GM12878 (cell line): Measurements from ENCODE around the gene YBX3. TPM values are rescaled to one million over a fixed set of nuclear protein-coding genes. Genes with fewer than 3 reads are reported as not detected.
"Not testable (repeated sequence)": the region's sequence is repeated elsewhere in the genome, so short reads cannot be mapped to it uniquely, and the experiment has no call there.

ENCODE experiments used
- ATAC-seq: fragments of 200-7000 bp; cut with Tn5 transposase; 3 replicates; pipeline ENCODE4 v1.9.1; 2020; ENCODE audit warnings: mild to moderate bottlenecking, moderate library complexity
- BruUV-seq: library from RNA; stranded (reverse); fragments of 400-500 nt; replicated peaks from 2 replicates; lab custom pipeline; 2021; lab: Mats Ljungman, UMichigan
- CTCF ChIA-PET: fragments of 300-600 bp; sonication (Branson Sonifier 250); formaldehyde crosslinking; extraction: SDS; loops from one replicate; lab custom pipeline; 2021; ENCODE audit warnings: inconsistent platforms; lab: Yijun Ruan, JAX
- POLR2A ChIA-PET: fragments of 350-600 bp; formaldehyde crosslinking; extraction: SDS; loops from one replicate; lab custom pipeline; 2021; ENCODE audit warnings: inconsistent platforms; lab: Charles Lee
- RAD21 ChIA-PET: fragments of 300-600 bp; sonication (Branson Sonifier 250); formaldehyde crosslinking; loops from one replicate; lab custom pipeline; 2023; ENCODE audit warnings: antibody characterized with exemption; ENCODE audit not compliant: unreplicated experiment; lab: Charles Lee
- SMC1A ChIA-PET: fragments of 300-600 bp; sonication (Branson Sonifier 250); formaldehyde crosslinking; loops from one replicate; lab custom pipeline; 2023; ENCODE audit not compliant: unreplicated experiment, uncharacterized antibody; lab: Charles Lee
- DNase-seq: peaks from one replicate; pipeline ENCODE4 v3.0.0-alpha.2; 2011; ENCODE audit warnings: low read depth, low spot score
- FAIRE-seq: peaks from 3 replicates; lab custom pipeline; 2011; peaks lifted over from hg19 to GRCh38; lab: Jason Lieb, UNC
- H2AFZ ChIP-seq: 2 replicates; pipeline ENCODE4 v1.6.0; 2011; ENCODE audit warnings: low read depth, low read length, control low read depth; ENCODE audit not compliant: control insufficient read depth
- H3K27ac ChIP-seq: 2 replicates; pipeline ENCODE4 v1.5.1; 2011; ENCODE audit warnings: control low read depth; ENCODE audit not compliant: control insufficient read depth, insufficient read depth
- H3K27me3 ChIP-seq, 2 experiments: replicated peaks in 1 of 2; 2 replicates each; pipeline versions ENCODE4 v1.6.0 to v1.6.1; 2011; ENCODE audit warnings: low read length in 1 of 2; ENCODE audit not compliant: control insufficient read depth in 2 of 2, insufficient read depth in 2 of 2
- H3K36me3 ChIP-seq, 2 experiments: 2 replicates each; pipeline ENCODE4 v1.5.1; 2011; ENCODE audit warnings: low read length in 1 of 2; ENCODE audit not compliant: control insufficient read depth in 2 of 2, insufficient read depth in 2 of 2
- H3K4me1 ChIP-seq: 2 replicates; pipeline ENCODE4 v1.6.1; 2011; ENCODE audit warnings: mild to moderate bottlenecking, low read length, moderate library complexity, mixed read lengths; ENCODE audit not compliant: control insufficient read depth, insufficient read depth
- H3K4me2 ChIP-seq: 2 replicates; pipeline ENCODE4 v1.6.0; 2011; ENCODE audit warnings: control low read depth; ENCODE audit not compliant: control insufficient read depth, insufficient read depth
- H3K4me3 ChIP-seq: fragments of 200-600 bp; sonication (generic); 2 replicates; pipeline ENCODE4 v1.5.1; 2016
- H3K79me2 ChIP-seq: 2 replicates; pipeline ENCODE4 v1.6.0; 2011; ENCODE audit warnings: low read length; ENCODE audit not compliant: control insufficient read depth, insufficient read depth
- H3K9ac ChIP-seq: 2 replicates; pipeline ENCODE4 v1.8.0; 2011; ENCODE audit warnings: low read length, control low read depth, mixed read lengths; ENCODE audit not compliant: control insufficient read depth, insufficient read depth
- H3K9me3 ChIP-seq: replicated peaks from 3 replicates; pipeline ENCODE4 v1.5.1; 2011; ENCODE audit warnings: mild to moderate bottlenecking, low read length; ENCODE audit not compliant: control insufficient read depth, insufficient read depth
- H4K20me1 ChIP-seq: 2 replicates; pipeline ENCODE4 v1.6.0; 2011; ENCODE audit not compliant: control insufficient read depth, insufficient read depth
- CREM ChIP-seq: IDR thresholded peaks from 2 replicates; pipeline ENCODE4 v1.6.1; 2014; ENCODE audit warnings: antibody characterized with exemption, low read depth
- IRF4 ChIP-seq: IDR thresholded peaks from 2 replicates; pipeline ENCODE4 v1.6.1; 2011; ENCODE audit warnings: low read depth, low read length
- RAD21 ChIP-seq: IDR thresholded peaks from 2 replicates; pipeline ENCODE4 v1.6.1; 2011; ENCODE audit warnings: mild to moderate bottlenecking, low read depth, low read length, moderate library complexity; ENCODE audit not compliant: insufficient read depth
- WRNIP1 ChIP-seq: IDR thresholded peaks from 2 replicates; pipeline ENCODE4 v1.6.1; 2011; ENCODE audit warnings: low read depth, low read length, improper control_type of control experiment, borderline replicate concordance
- ZNF24 ChIP-seq: fragments of 450-650 bp; IDR thresholded peaks from 2 replicates; pipeline ENCODE4 v1.6.1; 2017; ENCODE audit warnings: antibody characterized with exemption, mild to moderate bottlenecking
- WGBS: methylation state at CpG from one replicate; pipeline ENCODE4 v1.1.6; 2016; ENCODE audit warnings: low lambda C conversion rate; ENCODE audit not compliant: insufficient replicate concordance, insufficient coverage; ENCODE audit errors: missing lambda C conversion rate; 5-methylcytosine and 5-hydroxymethylcytosine counted together
- in situ Hi-C: fragments of 300-500 bp; cut with MboI; formaldehyde crosslinking; loops from 9 replicates; pipeline ENCODE4 v1.14.3; 2018; ENCODE audit warnings: mixed read lengths
- intact Hi-C: fragments of 100-400 bp; cut with micrococcal nuclease; formaldehyde crosslinking; loops from one replicate; pipeline ENCODE4 v1.14.2; 2022; ENCODE audit not compliant: unreplicated experiment
- polyA plus RNA-seq, 11 experiments: library from polyadenylated mRNA; depleted of rRNA in 4 of 11; unstranded in 6 of 11; stranded (reverse) in 5 of 11; fragments of >200 nt; fragmentation: Nextera tagmentation in 4 of 11; fragmentation: Illumina TruSeq in 1 of 11; extraction: Ambion mirVana in 4 of 11; extraction: Trizol in 1 of 11; gene quantifications; 1 replicate in 1 of 11; 2 replicates in 10 of 11; pipeline versions ENCODE4 v1.2.1 to v1.2.3, GENCODE V29; 2011 to 2016; ENCODE audit warnings: inconsistent platforms in 2 of 11, missing spikeins in 2 of 11, low read depth in 1 of 11
- total RNA-seq, 4 experiments: library from RNA; depleted of rRNA in 3 of 4; stranded (reverse); fragments of >200 nt in 3 of 4; fragmentation: Illumina TruSeq in 1 of 4; extraction: Trizol in 1 of 4; gene quantifications; 2 replicates each; pipeline versions ENCODE4 v1.2.1 to v1.2.3, GENCODE V29; 2013 to 2021
- TF ChIP-seq, protein P1 (sequence below): fragments of 450-650 bp; IDR thresholded peaks from 2 replicates; pipeline ENCODE4 v1.6.1; 2018; ENCODE audit warnings: mild to moderate bottlenecking, low read depth, moderate library complexity; ENCODE audit not compliant: partially characterized antibody
- TF ChIP-seq, protein P2 (sequence below): IDR thresholded peaks from 2 replicates; pipeline ENCODE4 v1.6.1; 2012; ENCODE audit warnings: low read depth, low read length, improper control_type of control experiment

YBX3 gene
- total and polyA plus RNA-seq, 10 of the 15 experiments (the other 5 are each of a cell fraction or from before 2014, with no cell fraction given): 25.9 to 221 (median 111) TPM

DNA sequence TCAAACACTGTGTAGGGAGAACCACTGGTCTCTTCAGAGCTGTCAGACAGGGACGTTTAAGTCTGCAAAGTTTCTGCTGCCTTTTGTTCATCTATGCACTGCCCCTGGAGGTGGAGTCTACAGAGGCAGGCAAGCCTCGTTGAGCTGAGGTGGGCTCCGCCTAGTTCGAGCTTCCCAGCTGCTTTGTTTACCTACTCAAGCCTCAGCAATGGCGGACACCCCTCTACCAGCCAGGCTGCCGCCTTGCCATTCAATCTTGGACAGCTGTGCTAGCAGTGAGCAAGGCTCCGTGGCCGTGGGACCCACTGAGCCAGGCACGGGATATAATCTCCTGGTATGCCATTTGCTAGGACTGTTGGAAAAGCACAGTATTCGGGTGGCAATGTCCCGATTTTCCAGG is 24.6 kb upstream of the YBX3 start (continued):
- TF ChIP-seq, protein P1, sequence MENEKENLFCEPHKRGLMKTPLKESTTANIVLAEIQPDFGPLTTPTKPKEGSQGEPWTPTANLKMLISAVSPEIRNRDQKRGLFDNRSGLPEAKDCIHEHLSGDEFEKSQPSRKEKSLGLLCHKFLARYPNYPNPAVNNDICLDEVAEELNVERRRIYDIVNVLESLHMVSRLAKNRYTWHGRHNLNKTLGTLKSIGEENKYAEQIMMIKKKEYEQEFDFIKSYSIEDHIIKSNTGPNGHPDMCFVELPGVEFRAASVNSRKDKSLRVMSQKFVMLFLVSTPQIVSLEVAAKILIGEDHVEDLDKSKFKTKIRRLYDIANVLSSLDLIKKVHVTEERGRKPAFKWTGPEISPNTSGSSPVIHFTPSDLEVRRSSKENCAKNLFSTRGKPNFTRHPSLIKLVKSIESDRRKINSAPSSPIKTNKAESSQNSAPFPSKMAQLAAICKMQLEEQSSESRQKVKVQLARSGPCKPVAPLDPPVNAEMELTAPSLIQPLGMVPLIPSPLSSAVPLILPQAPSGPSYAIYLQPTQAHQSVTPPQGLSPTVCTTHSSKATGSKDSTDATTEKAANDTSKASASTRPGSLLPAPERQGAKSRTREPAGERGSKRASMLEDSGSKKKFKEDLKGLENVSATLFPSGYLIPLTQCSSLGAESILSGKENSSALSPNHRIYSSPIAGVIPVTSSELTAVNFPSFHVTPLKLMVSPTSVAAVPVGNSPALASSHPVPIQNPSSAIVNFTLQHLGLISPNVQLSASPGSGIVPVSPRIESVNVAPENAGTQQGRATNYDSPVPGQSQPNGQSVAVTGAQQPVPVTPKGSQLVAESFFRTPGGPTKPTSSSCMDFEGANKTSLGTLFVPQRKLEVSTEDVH: no peak
- TF ChIP-seq, protein P2, sequence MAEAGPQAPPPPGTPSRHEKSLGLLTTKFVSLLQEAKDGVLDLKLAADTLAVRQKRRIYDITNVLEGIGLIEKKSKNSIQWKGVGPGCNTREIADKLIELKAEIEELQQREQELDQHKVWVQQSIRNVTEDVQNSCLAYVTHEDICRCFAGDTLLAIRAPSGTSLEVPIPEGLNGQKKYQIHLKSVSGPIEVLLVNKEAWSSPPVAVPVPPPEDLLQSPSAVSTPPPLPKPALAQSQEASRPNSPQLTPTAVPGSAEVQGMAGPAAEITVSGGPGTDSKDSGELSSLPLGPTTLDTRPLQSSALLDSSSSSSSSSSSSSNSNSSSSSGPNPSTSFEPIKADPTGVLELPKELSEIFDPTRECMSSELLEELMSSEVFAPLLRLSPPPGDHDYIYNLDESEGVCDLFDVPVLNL: no peak
- no peak for TF ChIP-seq CREM
- TF ChIP-seq ZNF24: no peak
- no peak for TF ChIP-seq WRNIP1
- TF ChIP-seq IRF4: no peak
- TF ChIP-seq RAD21: no peak

DNA sequence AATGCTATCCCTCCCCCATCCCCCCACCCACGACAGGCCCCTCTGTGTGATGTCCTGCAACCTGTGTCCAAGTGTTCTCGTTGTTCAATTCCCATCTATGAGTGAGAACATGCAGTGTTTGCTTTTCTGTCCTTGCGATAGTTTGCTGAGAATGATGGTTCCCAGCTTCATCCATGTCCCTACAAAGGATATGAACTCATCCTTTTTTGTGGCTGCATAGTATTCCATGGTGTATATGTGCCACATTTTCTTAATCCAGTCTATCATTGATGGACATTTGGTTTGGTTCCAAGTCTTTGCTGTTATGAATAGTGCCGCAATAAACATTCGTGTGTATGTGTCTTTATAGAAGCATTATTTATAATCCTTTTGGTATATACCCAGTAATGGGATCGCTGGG is 20.3 kb upstream of the YBX3 start:
- POLR2A ChIA-PET, H3K4me3 ChIP-seq, DNase-seq, H3K36me3 ChIP-seq, H3K9ac ChIP-seq, RAD21 ChIA-PET, H3K27ac ChIP-seq, CTCF ChIA-PET, H2AFZ ChIP-seq, H3K4me1 ChIP-seq, in situ Hi-C loops, intact Hi-C loops, H3K79me2 ChIP-seq, H4K20me1 ChIP-seq, SMC1A ChIA-PET, H3K9me3 ChIP-seq, H3K4me2 ChIP-seq, H3K27me3 ChIP-seq, BruUV-seq, FAIRE-seq, ATAC-seq: not testable (repeated sequence)
- WGBS: 66% methylated on average over 5 of the region's 6 CpGs
